VCaP (cell line): ENCODE measurements around the gene ZBTB8OS.

Experiments
- H3K27ac ChIP-seq: fragments of 450-650 bp; 2 replicates; pipeline ENCODE4 v1.5.1; 2017
- CTCF ChIP-seq: fragments of 450-650 bp; conservative IDR thresholded peaks from 2 replicates; pipeline ENCODE4 v1.5.1; 2017; ENCODE audit warnings: mild to moderate bottlenecking, moderate library complexity

ZBTB8OS gene

GRCh38 chr1:32613472-32613871 is 36.9 kb downstream of the ZBTB8OS start:
- H3K27ac ChIP-seq: no peak overlapping the region
- TF ChIP-seq CTCF: no peak

- H3K27ac ChIP-seq: peak overlapping the region; percentile 55; the same call in 1 of the 2 replicates
- 0 out of 2 replicates have a peak, but pooled peaks have one; percentile 13 for TF ChIP-seq CTCF
Observed at GRCh38 chr1:32612189-32612881, 38.0 kb downstream of the ZBTB8OS start.

GRCh38 chr1:32611859-32612188 is 38.5 kb downstream of the ZBTB8OS start:
- TF ChIP-seq CTCF: no peak
- H3K27ac ChIP-seq: peak overlapping the region; percentile 55; the same call in 1 of the 2 replicates

- TF ChIP-seq CTCF: no peak
- H3K27ac ChIP-seq: no peak overlapping the region
Observed at GRCh38 chr1:32609180-32609579, 41.2 kb downstream of the ZBTB8OS start.

- TF ChIP-seq CTCF: no peak
- no peak overlapping the region for H3K27ac ChIP-seq
Observed at GRCh38 chr1:32606565-32607371, 43.6 kb downstream of the ZBTB8OS start.

GRCh38 chr1:32605711-32606424 is 44.5 kb downstream of the ZBTB8OS start:
- no peak overlapping the region for H3K27ac ChIP-seq
- no peak for TF ChIP-seq CTCF

GRCh38 chr1:32600034-32600433 is 50.3 kb downstream of the ZBTB8OS start:
- no peak for TF ChIP-seq CTCF
- no peak overlapping the region for H3K27ac ChIP-seq
